GM12872 (cell line): ENCODE measurements around the gene ADAMTS2.

ENCODE experiments used
- TF ChIP-seq, protein P1 (sequence below): IDR thresholded peaks from 3 replicates; pipeline ENCODE4 v1.5.1; 2011; ENCODE audit warnings: low read depth, mild to moderate bottlenecking, low read length, moderate library complexity; ENCODE audit not compliant: insufficient read depth

Gene ADAMTS2

DNA sequence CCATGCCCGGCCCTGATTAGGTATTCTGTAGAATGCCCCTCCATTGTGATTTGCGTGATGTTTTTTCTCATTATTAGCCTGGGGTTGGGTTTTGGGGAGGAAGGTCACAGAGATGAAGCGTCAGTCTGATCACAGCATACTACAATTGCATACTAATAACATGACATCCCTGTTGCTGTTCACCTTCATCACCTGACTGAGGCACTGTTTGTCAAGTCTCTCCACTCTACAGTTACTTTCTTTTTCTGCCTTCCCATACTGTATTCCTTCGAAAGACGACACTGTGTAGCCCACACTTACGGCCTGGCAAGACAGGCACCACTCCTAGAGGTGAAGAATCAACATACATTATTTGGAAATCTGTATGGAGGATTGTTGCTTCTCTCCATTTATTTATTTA lies 279.6 kb downstream of the ADAMTS2 start:
- TF ChIP-seq, protein P1, sequence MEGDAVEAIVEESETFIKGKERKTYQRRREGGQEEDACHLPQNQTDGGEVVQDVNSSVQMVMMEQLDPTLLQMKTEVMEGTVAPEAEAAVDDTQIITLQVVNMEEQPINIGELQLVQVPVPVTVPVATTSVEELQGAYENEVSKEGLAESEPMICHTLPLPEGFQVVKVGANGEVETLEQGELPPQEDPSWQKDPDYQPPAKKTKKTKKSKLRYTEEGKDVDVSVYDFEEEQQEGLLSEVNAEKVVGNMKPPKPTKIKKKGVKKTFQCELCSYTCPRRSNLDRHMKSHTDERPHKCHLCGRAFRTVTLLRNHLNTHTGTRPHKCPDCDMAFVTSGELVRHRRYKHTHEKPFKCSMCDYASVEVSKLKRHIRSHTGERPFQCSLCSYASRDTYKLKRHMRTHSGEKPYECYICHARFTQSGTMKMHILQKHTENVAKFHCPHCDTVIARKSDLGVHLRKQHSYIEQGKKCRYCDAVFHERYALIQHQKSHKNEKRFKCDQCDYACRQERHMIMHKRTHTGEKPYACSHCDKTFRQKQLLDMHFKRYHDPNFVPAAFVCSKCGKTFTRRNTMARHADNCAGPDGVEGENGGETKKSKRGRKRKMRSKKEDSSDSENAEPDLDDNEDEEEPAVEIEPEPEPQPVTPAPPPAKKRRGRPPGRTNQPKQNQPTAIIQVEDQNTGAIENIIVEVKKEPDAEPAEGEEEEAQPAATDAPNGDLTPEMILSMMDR, result no peak

DNA sequence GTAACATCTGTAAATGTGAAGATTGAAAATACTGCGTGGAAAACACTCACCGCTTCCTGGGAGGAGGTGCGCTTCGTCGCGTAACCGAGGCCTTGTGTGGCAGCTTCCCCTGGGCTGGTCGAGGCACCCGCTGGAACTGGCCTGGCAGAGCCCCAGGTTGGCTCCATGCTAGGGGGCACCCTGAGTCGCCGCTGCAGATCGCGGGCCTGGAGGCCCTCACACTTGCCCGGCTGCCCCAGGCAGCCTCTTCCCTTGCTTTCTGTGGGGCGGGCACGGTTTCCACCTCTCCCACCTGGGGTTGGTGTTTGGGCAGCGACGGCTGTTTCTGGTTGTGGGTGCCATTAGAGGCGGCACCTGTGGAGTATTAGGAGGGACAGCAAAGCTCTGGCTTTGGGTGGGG lies 284.2 kb downstream of the ADAMTS2 start:
- TF ChIP-seq, protein P1, result no peak
